Activated CD8-positive, alpha-beta memory T cell treated with anti-CD3 and anti-CD28 coated beads for 1 hour (primary cell): ENCODE data around the gene NUBP2.

Source experiments
- DNase-seq, 2 donors: peaks; one replicate each; pipeline ENCODE4 v3.0.0-alpha.2; 2020; ENCODE audit warnings: low read depth in 1 of 2; ENCODE audit errors: extremely low read depth in 1 of 2

NUBP2 gene

DNA sequence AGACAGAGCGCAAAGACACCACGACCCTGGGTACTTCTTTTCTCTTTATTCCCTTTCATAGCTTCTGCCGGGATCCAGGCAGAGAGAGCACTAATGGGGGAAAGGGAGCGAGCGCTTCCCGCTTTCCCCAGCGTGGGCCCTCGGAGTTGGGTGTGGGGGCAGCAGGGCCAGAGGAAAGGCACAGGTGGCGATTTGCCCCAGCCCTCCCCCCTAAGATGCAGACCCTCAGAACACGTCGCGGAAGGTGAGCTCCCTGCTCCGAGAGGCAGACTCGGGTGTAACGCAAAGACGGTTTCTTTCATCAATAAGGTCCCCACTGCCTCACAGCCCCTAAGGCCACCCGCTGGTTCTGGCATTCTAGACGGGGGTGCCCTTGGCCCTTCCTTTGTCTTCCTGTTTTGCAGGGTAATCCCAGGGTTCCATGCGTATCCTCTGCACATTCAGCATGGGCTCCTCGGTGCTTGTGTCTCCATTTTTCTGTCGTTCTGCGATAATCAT is 10.8 kb upstream of the NUBP2 start:
- no peak for DNase-seq

DNA sequence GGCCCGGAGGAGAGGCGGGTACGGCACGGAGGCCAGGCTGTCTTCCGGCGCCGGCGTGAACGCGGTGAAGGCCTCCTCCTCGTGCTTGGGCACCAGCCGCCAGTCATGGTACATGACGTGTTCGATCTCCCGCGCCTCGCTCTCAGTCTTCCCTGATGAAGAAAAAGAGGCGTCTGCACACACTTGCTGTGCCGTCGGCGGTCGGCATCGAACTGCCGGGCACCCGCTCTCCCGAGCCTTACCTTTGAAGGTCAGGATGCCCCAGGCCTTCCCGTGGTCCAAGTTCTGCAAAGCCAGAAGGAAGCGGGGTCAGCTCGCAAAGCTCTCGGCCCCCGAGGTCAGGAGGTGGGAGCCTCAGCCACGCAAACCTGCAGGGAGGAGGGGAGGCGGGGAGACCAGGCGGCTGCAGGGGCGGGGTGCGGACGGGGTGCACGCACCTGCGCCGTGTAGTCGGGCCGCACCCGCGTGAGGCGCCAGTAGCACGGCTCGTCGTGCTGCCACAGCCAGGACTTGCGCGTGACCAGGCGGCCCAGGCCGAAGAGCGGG is 10.3 kb upstream of the NUBP2 start, which contains the start of gene EME2:
EME2 (plus strand) TSS at position 449 of the 546 bp plus-strand sequence. CDS start 418 bp downstream, outside the sequence.
- DNase-seq: peak in 1 of 2 donors; percentile 22

DNA sequence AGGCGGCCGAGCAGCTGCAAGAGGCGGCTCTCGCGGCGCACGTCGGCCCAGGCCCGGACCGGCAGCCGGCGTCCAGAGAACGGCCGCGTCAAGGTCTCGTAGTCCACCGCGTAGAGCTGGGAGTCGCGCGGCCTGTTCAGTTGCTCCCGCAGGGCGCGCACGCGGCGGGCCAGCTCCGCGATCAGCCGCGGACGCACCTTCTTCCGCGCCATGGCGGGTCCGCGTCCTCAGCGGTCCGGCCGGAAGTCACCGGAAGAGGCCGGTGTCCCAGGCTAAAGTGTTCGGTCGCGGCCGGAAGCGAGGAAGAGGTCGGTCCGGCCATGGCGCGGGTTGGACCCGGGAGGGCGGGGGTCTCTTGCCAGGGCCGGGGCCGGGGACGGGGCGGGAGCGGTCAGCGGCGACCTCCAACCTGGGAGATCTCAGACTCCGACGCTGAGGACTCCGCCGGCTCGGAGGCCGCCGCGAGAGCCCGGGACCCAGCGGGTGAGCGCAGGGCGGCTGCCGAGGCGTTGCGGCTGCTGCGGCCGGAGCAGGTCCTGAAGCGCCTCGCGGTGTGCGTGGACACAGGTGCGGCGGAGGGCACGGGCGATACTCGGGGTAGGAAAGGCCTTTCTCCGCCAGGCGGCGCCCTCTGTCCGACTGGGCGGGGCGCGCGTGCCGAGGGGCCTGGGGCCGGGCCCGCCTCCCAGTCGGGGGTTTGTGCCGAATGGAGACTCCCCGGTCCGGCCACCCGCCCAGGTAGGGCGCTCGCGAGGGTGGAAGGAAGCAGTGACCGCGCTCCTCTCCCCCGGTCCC is 9.7 kb upstream of the NUBP2 start, which contains the start of gene MRPS34:
MRPS34 (minus strand) TSS at position 227 of the 795 bp plus-strand sequence; CDS start at position 212, 15 bp downstream.
- DNase-seq: peak; percentile 44 to 69

DNA sequence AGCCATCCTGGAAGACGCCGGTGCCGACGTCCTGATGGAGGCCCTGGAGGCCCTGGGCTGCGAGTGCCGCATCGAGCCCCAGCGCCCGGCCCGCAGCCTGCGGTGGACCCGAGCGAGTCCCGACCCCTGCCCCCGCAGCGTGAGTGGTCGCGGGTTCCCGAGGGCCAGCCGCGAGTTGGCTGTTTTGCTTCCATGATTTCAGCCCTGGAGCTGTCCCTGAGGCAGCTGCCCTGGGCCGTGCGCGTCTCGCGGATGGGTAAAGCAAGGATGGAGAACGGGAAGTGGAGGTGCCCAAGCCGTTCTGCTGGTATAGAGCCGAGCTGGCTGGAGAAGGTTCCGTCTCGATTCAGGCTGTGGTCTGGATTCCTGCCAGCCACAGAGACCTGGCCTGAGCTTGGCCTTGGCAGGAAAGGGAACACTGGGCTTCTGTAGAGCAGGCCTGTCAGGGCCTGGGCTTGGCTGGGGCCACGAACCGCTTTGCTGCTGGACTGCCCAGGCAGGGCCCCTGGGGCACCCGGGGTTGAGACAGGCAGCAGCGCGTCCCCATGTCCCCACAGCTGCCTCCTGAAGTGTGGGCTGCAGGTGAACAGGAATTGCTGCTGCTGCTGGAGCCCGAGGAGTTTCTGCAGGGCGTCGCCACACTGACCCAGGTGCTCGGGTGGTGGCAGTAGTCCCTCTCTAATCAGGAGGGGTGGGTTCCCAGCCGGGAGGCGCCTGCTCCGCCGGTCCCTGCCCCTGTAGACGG is 8.9 kb upstream of the NUBP2 start:
- DNase-seq: no peak

DNA sequence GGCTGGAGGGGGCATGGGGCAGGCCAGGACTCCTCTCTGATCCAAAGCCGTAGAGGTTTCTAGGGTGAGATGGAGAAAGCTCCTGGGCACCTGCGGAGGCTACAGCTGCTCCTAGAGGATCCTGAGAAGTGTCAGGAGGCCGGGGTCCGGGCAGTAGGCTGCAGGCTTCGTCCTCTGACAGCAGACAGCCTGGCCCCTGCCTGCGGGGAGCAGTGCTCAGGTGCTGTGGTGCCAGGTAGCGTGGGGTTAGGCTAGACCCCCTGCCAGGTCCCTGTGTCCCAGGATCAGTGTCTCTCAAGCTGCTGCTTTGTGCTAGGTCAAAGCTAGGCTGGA is 8.3 kb upstream of the NUBP2 start:
- DNase-seq: no peak

DNA sequence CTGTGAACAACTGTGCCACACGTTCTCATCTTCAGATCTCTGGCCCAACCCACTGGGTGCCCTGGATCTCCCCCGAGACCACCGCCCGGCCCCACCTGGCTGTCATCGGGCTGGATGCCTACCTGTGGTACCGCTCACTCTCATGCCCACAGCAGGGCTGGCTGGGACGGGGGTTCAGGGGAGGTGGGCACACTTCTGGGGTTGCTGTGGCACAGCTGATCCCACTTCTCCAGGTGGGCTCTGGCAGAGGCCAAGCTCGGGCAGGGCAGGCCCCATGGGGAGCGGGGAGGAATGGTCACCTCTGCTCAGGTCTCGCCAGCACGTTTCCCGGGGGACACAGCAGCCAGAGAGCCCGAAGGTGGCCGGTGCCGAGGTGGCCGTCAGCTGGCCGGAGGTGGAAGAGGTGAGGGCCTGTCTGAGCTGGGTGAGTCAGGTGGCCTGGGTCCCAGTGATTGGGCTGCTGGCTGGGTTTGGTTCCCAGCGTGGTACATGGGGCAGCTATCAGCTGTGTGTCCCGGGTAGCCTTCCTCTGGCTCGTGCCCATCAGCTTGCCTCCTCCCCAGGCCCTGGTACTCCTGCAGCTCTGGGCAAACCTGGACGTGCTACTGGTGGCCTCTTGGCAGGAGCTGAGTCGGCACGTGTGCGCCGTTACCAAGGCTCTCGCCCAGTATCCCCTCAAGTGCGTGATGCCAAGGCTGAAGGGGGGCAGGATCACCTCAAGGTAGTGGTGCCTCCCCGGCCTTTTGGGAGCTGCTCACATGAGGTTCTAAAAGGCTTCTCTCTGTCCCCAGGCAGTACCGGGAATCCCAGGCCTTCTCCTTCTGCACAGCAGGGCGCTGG is 7.5 kb upstream of the NUBP2 start:
- no peak for DNase-seq

DNA sequence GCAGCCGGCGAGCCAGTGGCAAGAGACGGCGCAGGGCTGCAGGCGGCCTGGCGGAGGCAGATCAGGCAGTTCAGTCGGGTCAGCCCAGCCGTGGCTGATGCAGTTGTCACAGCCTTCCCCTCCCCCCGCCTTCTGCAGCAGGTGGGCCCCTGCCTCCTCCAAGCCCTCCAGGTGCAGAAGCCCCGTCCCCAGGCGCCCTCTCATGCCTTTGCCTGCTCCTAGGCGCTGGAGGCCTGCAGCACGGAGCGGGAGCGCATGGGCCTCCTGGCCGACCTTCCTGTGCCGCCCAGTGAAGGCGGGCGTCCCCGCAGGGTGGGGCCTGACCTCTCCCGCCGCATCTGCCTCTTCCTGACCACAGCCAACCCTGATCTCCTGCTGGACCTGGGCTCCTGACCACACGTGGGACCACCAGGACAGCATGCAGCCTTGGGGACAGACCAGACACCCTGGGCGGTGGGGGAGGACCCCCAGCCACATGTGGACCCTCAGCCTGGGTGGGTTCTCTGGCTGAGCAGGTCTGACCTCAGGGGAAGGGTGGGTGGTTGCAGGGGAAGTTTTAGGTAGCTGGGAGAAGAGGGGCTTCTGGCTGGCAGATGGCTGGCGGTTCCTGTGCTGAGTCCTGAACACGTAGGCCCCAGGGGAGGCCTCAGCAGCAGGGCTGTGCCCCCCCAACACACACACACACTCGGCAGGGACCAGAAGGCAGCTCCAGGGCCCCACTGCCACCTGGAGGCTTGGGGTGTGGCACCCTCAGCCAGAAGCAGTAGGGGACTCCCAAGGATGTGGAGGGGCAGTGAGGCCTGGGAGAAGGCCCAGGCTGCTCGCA is 6.7 kb upstream of the NUBP2 start:
- no peak for DNase-seq

DNA sequence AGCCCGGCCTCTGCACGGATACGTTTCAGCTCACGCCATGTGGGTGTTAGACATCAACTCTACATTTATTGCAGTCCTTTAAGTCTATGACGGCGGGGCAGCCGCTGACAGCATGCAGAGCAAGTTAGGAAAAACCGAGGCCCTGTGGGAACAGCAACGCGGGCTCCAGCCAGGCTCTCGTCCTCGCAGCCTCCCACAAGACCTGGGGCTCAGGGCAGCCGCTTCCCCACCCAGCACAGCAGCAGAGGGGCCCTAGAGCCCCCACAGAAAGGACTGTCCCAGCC is 6.1 kb upstream of the NUBP2 start:
- no peak for DNase-seq

DNA sequence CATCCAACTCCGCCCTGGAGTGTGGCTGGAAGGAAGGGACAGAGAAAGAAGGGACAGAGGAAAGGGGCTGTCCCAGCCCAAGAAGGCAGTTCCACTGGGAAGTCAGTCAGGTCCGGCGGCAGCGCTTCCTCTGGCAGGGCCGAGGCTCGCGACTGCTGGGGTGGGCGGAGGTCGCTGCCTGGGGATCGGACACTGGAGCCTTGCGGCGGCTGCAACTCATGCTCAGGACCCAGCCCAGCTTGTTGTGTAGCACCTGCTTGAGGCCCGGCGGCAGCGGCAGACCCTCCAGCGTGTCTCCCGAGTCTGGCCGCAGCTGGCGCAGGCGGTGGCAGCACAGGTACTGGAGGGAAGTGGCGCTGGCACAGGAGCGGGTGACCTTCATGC is 5.8 kb upstream of the NUBP2 start:
- DNase-seq: no peak

DNA sequence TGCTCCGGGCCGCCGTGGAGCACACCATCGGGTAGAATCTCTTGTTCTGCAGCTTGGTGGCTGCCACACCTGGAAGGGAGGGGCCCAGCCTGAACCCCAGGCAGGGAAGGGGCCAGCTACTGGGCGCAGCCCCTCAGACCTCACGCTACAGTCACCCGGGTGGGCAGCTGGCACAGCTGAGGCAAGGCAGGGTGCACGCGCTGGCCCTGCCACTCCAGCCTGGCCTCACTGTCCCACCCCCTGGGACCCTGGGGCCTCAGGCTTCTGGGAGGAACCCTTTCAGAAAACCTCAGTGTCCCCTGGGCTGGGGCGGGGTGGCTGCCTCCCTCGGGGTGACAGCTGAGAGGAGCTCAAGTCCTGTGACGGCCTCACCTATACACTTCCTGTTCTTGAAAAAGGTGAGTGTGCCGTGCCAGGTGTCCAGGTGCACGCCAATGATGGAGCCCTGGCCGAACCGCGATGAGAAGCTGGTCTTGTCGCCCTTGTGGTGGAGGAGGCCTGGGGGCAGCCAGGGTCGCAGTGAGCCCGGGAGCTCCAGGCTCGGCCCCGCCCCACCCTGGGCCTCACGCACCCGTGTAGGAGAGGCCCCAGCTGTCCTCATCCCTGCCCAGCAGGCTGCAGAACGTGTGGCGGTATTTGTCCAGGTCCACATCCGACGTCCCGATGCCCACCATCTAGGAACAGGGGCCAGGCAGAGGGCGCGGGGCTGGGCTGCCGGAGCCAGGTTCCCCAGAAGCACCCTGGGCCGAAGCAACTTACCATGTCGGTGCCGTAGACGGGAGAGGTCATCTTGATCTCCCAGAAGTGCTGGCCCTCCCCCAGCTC is 5.2 kb upstream of the NUBP2 start:
- no peak for DNase-seq

DNA sequence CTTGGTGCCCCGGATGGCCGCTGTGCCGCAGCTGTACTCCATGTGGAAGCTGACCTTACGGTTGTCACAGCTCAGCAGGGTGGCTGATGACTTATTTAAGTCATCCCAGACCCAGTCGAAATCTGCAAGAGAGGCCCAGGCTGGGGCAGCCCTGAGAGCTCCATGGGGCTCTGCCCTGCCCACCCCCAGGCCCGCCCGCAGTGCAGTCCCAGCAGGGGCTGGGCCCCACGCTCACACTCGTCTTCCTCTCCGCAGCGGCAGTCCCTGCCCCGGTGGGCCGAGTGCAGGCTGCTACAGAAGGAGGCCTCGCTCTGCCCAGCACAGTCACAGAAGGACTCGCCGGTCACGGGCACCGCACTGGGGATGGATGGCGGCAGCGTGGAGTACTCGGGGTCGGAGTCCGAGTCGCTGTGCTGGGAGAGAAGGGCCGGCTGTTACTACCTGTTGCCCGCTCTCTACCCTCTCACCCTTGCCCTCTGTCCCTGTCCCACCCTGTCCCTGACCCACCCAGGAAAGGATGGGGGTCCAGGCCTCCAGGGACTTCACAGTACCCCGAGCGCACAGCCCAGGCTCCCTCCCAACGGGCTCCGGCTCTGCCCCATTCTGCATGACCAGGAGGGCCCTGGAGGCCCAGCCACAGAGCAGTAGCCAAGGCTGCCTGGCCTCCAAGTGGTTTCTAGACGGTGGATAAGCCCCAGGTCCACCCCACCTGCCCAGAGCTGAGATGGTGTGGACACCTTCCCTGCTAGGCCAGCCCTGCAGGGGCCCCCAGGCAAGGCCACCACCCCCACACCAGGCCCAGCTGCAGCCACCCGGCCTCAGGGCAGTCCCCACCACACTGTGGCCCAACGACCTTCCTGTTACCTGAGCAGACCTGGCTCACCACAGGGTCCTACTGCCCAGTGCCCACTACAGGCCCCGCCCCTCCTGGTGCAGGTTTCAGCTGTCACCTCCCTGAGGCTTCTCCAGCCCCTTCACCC is 4.3 kb upstream of the NUBP2 start:
- no peak for DNase-seq

DNA sequence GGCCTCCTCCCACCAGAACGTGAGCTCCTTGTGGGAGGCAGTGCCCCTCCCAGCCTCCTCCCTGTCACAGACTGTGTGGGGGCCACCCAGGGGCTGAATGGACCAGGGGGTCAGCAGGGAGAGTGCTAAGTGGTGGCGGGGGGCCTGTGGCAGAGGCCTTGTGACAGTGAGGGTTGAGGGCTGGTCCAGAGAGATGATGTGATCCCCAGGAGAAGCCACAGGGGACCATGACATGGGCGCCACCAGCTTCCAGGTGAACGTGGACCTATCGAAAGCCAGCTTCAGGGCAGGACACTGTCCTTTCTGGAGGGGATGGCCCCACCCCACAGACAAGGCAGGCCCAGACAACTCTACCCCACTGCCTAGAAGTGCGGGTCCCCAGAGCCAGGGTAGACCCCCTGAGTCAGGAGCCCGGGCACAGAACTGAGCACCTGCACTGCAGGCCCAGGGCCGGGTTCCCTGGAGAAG is 3.5 kb upstream of the NUBP2 start:
- DNase-seq: no peak

DNA sequence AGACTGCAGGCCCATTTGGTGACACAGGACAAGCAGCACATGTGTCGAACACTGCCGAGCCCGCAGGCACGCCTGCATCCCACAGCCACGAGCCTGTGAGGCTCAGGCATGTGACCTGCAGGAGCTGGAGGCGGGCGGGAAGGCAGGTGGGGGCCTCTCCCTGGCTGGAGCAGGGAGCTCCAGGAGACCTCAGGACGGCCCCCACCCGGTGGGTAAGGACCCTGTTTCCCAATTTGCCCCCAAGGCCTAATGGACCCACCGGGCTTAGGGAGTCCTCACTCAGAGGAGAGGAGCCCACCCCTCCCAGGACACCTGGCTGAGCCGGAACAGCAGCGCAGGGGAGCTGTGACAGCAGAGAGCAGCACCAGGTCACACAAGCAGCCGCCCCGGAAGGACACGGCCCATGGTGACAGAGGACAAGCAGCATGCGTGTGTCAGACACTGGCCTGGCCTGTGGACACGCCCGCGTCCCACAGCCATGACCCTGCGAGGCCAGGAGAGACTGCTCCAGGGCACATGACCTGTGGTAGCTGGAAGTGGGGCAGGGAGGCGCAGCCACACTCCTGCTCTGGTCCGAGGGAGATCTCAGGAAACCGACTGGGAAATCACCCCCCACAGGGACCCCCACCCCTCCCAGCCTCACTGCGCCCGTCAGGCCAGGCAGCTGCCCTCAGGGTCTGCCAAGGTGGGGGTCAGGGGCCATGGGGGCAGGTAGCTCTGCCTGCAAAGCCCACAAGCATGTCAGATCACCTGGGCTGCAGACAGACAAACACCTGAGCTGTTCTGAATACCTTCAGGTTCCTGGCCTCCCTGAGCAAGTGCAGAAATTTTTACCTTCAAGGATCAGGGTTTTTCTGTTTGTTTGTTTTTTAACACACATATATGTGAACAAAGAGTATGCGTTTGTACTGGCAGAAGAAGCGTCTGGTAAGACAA is 2.8 kb upstream of the NUBP2 start:
- no peak for DNase-seq

DNA sequence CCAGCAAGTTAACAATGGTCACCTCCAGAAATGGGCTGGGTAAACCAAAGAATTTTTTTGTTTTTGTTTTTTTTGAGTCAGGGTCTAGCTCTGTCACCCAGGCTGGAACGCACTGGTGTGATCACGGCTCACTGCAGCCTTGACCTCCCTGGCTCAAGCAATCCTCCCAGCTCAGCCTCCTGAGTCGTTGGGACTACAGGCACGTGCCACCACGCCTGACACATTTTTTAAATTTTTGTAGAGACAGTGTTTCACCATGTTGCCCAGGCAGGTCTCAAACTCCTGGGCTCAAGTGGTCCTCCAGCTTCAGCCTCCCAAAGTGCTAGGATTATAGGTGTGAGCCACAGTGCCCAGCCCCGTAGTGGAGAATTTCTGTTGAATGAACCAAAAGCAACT is 2.1 kb upstream of the NUBP2 start:
- no peak for DNase-seq

DNA sequence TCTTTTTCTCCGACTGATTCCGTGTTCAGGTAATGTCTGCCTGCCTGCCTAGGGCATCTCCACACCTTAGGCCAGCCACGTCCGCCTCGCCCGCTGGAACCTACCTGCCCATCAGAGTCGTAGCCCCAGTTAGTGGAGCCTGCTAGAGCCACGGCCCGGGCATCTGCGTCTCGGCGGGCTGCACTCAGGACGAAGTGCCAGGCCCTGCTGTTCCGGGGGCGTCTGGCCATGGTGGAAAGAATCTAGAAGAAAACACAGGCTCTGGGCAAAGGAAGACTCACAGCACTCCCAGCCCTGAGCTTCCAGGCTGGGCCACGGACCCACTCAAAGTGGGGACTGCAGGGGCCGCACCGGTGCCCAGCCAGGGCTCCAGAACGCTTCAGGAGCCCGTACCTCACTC is 1.5 kb upstream of the NUBP2 start:
- DNase-seq: no peak

DNA sequence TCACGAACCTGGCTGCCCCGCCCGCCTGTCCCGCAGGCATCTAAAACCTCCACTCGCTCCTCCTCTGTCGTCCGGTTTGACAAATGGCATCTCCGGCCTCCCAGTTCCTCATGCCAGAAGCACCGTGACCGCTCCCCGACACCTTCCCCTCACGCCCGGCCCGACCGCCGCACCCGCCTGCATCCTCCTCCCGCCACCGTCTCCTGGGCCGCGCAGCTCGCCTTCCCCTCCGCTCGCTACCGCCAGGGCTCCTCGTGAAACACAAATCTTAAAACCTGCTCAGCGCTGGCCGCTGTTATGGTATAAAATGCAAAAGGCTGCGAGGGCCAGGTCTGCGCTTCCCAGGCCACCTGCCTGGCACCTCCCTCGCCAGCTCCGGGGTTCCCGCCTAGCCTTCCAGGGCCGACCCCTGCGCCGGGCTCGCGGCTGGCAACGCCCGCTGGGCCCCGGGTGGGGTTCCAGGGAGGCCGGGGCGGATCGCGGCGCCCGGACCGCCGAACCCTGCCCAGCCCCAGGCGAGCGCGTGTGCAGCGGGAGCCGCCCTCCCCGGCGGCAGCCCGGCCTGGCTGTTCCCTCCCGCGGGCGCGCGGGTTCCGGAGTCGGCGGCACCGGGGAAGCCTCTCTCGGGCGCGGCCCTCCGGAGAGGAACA is 877 bp upstream of the NUBP2 start:
- no peak for DNase-seq
